Left lung (tissue), 14 donors: ENCODE data around the gene CIDEA. TPM values are rescaled to one million over a fixed set of nuclear protein-coding genes. Genes with fewer than 3 reads are reported as not detected.
"Not testable (repeated sequence)": the region's sequence is repeated elsewhere in the genome, so short reads cannot be mapped to it uniquely, and the experiment has no call there.

Source experiments
- ATAC-seq: fragments of 200-7000 bp; cut with Tn5 transposase; one replicate; pipeline ENCODE4 v1.9.1; 2020; ENCODE audit warnings: moderate library complexity
- DNase-seq, 4 donors: peaks; one replicate each; pipeline ENCODE4 v3.0.0-alpha.2; 2013 to 2020
- H3K27ac ChIP-seq, 2 donors: fragments of 200-600 bp; sonication (generic) in 1 of 2; one replicate each; pipeline versions ENCODE4 v1.5.0 to v1.8.0; 2020 to 2021
- H3K27me3 ChIP-seq, 2 donors: fragments of 200-600 bp; sonication (generic) in 1 of 2; one replicate each; pipeline versions ENCODE4 v1.5.0 to v1.8.0; 2020 to 2021
- H3K36me3 ChIP-seq, 2 donors: fragments of 200-600 bp; sonication (generic) in 1 of 2; one replicate each; pipeline versions ENCODE4 v1.5.0 to v1.8.0; 2020 to 2021
- H3K4me1 ChIP-seq, 2 donors: fragments of 200-600 bp; one replicate each; pipeline ENCODE4 v1.8.0; 2021
- H3K4me3 ChIP-seq, 2 donors: fragments of 200-600 bp; sonication (generic) in 1 of 2; one replicate each; pipeline versions ENCODE4 v1.5.0 to v1.8.0; 2020 to 2021; ENCODE audit warnings: mild to moderate bottlenecking in 1 of 2
- H3K9me3 ChIP-seq, 2 donors: fragments of 200-600 bp; sonication (generic) in 1 of 2; one replicate each; pipeline versions ENCODE4 v1.5.0 to v1.8.0; 2020 to 2021
- intact Hi-C, 2 donors: fragments of 100-400 bp; cut with DNase I; formaldehyde crosslinking; loops; one replicate each; pipeline versions ENCODE4 v1.11.2 to v1.14.2; 2022
- long read RNA-seq, 12 donors: library from polyadenylated mRNA in 2 of 12; unstranded in 2 of 12; transcript quantifications; one replicate each; pipeline ENCODE4 v2.0.0 and lab custom pipeline, GENCODE V29; 2019 to 2026
- polyA plus RNA-seq, 6 donors: library from polyadenylated mRNA; unstranded; fragments of 120-200 nt; gene quantifications; one replicate each; pipeline ENCODE4 v1.2.1, GENCODE V29; 2013; ENCODE audit not compliant: insufficient read length in 6 of 6
- total RNA-seq, 2 donors: library from RNA; stranded (reverse); fragmentation: NEBNext Ultra II Directional; extraction: Animal tissue kit (Norgen Biotek cat#: 25700); gene quantifications; one replicate each; pipeline ENCODE4 v1.2.1, GENCODE V29; 2021
- TF ChIP-seq, protein P1 (sequence below), 2 donors: fragments of 200-600 bp; sonication (generic) in 1 of 2; IDR thresholded peaks; one replicate each; pipeline versions ENCODE4 v1.5.0 to v1.8.0; 2021; ENCODE audit warnings: antibody characterized with exemption in 2 of 2
- donor health status: DM: no; HTN: yes; CAD: no.
- donor health status: DM: no; HTN: no; CAD: no.

Gene CIDEA
- total RNA-seq = not detected
- 1 to 10 TPM in 4 of 6 donors, under 1 TPM in 2; 0.77 to 2.2 (median 1.8) TPM for polyA plus RNA-seq
- long read RNA-seq, donor 1, partial matches to known transcripts = 0 of 3 reads
- long read RNA-seq, donor 1, other reads (novel, unspliced or antisense) = 0 of 3 reads
- long read RNA-seq, donor 2 = 0 reads
- long read RNA-seq, donor 3, partial matches to known transcripts = 0 of 1 reads
- long read RNA-seq, donor 3, other reads (novel, unspliced or antisense) = 0 of 1 reads
- long read RNA-seq, donor 4 = 0 reads
- long read RNA-seq, donor 5, partial matches to known transcripts = 0 of 1 reads
- long read RNA-seq, donor 5, other reads (novel, unspliced or antisense) = 0 of 1 reads
- long read RNA-seq, donor 6 = 0 reads
- long read RNA-seq, donor 7 = 0 reads
- long read RNA-seq, donor 8, partial matches to known transcripts = 0 of 3 reads
- long read RNA-seq, donor 8, other reads (novel, unspliced or antisense) = 0 of 3 reads
- long read RNA-seq, donor 9 = 0 reads
- long read RNA-seq, donor 10, partial matches to known transcripts = 0 of 1 reads
- long read RNA-seq, donor 10, other reads (novel, unspliced or antisense) = 0 of 1 reads
- long read RNA-seq, donor 11 = 0 reads
- long read RNA-seq, donor 12, partial matches to known transcripts = 0 of 1 reads
- long read RNA-seq, donor 12, other reads (novel, unspliced or antisense) = 0 of 1 reads

DNA sequence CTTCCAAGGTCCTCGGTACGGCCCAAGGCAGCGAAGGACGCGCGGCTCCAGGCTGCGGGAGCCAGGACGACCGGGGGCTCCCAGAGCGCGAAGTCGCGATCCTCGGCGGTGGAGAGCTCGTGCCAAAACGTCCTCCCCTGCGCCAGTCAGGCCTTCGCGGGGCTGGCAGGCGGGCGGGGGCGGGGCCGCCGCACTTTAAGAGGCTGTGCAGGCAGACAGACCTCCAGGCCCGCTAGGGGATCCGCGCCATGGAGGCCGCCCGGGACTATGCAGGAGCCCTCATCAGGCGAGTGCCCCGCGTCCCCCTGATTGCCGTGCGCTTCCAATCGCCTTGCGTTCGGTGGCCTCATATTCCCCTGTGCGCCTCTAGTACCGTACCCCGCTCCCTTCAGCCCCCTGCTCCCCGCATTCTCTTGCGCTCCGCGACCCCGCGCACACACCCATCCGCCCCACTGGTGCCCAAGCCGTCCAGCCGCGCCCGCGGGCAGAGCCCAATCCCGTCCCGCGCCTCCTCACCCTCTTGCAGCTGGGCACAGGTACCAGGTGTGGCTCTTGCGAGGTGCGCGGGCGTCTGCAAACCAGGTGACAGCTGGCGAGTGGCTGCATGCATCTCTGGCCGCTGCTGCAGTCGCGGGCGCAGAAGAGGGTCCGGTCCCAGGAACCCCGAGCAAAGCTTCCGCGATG, at the start of gene CIDEA:
TSS of gene CIDEA (plus strand) at position 226 of the 684 bp plus-strand sequence. CDS start at position 249, 23 bp downstream.
- DNase-seq = peak in 1 of 4 donors; percentile 48
- no peak within 1 kb of the TSS for H3K27ac ChIP-seq
- peaks cover 28 to 86% of the 10 kb centered on the region in 2 donors for H3K27me3 ChIP-seq
- no peaks in the 10 kb centered on the region for H3K9me3 ChIP-seq
- intact Hi-C loops = no loop called here
- TF ChIP-seq, protein P1, sequence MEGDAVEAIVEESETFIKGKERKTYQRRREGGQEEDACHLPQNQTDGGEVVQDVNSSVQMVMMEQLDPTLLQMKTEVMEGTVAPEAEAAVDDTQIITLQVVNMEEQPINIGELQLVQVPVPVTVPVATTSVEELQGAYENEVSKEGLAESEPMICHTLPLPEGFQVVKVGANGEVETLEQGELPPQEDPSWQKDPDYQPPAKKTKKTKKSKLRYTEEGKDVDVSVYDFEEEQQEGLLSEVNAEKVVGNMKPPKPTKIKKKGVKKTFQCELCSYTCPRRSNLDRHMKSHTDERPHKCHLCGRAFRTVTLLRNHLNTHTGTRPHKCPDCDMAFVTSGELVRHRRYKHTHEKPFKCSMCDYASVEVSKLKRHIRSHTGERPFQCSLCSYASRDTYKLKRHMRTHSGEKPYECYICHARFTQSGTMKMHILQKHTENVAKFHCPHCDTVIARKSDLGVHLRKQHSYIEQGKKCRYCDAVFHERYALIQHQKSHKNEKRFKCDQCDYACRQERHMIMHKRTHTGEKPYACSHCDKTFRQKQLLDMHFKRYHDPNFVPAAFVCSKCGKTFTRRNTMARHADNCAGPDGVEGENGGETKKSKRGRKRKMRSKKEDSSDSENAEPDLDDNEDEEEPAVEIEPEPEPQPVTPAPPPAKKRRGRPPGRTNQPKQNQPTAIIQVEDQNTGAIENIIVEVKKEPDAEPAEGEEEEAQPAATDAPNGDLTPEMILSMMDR (IDR thresholded peaks at IDR 0.05) = no peak
- no peak within 1 kb of the TSS for H3K4me3 ChIP-seq
- H3K4me1 ChIP-seq = peaks cover 0 to 14% of the 10 kb centered on the region in 2 donors
- peak; percentile 49 for ATAC-seq
- H3K36me3 ChIP-seq = no peaks in the 10 kb centered on the region

GRCh38 chr18:12208296-12209153, 45.6 kb upstream of the CIDEA start:
- H3K27me3 ChIP-seq, H3K36me3 ChIP-seq, H3K27ac ChIP-seq, DNase-seq, intact Hi-C loops, H3K4me3 ChIP-seq, H3K4me1 ChIP-seq, ATAC-seq, H3K9me3 ChIP-seq: not testable (repeated sequence)

- DNase-seq, H3K36me3 ChIP-seq, H3K4me1 ChIP-seq, intact Hi-C loops, H3K27ac ChIP-seq, H3K4me3 ChIP-seq, H3K9me3 ChIP-seq, ATAC-seq, H3K27me3 ChIP-seq: not testable (repeated sequence)
These were observed 41.9 kb upstream of the CIDEA start for GRCh38 chr18:12212308-12212707.

GRCh38 chr18:12214296-12215005, 39.7 kb upstream of the CIDEA start:
- intact Hi-C loops, H3K4me1 ChIP-seq, H3K36me3 ChIP-seq, H3K27me3 ChIP-seq, DNase-seq, H3K9me3 ChIP-seq, H3K27ac ChIP-seq, ATAC-seq, H3K4me3 ChIP-seq: not testable (repeated sequence)

GRCh38 chr18:12216471-12216870, 37.7 kb upstream of the CIDEA start:
- H3K27ac ChIP-seq, DNase-seq, ATAC-seq, H3K4me1 ChIP-seq, H3K9me3 ChIP-seq, H3K27me3 ChIP-seq, H3K4me3 ChIP-seq, intact Hi-C loops, H3K36me3 ChIP-seq: not testable (repeated sequence)

DNA sequence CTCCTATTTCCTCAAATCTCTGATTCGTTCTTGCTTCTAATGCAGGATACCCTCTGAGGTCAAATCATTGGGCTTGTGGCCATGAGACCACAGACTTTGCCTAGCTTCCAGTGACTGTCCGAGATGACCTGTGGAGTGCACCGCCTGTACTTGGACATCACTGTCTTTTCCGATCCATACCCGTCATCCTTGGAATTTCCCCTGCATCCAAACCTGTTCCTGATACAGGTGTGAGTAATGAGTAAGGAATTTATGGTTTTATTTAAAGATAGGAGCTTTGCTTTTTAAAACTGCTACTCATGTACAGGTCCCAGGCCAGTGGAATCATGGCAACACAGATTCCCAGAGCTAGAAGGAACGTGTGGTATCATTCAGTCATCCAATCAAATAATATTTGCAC, 35.6 kb upstream of the CIDEA start:
- H3K27ac ChIP-seq, DNase-seq, ATAC-seq, H3K4me1 ChIP-seq, H3K9me3 ChIP-seq, H3K36me3 ChIP-seq, intact Hi-C loops, H3K4me3 ChIP-seq, H3K27me3 ChIP-seq: not testable (repeated sequence)

GRCh38 chr18:12222041-12222440, 32.1 kb upstream of the CIDEA start:
- H3K4me1 ChIP-seq, DNase-seq, ATAC-seq, intact Hi-C loops, H3K36me3 ChIP-seq, H3K9me3 ChIP-seq, H3K27me3 ChIP-seq, H3K27ac ChIP-seq, H3K4me3 ChIP-seq: not testable (repeated sequence)

- H3K9me3 ChIP-seq, DNase-seq, H3K36me3 ChIP-seq, intact Hi-C loops, ATAC-seq, H3K27ac ChIP-seq, H3K27me3 ChIP-seq, H3K4me3 ChIP-seq, H3K4me1 ChIP-seq: not testable (repeated sequence)
These were observed 30.8 kb upstream of the CIDEA start for GRCh38 chr18:12223326-12223725.

DNA sequence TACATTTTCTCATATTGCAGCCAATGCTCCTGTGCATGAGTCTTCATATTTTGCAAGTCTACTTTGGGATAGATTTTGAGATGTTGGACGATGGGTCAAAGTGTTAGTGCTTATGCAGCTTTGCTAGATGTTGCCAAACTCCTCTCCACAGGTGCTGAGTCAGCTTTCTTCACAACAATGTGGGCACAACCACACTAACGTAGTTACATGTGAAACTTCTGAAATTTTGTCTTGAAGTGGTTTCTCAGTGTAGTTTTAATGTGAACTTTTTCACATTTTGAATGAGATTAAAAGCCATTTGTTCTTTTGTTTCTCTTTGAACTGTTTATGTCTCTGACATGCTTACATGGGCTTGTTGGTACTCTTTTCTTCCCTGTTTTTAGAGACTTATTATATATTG, 27.4 kb upstream of the CIDEA start:
- H3K4me3 ChIP-seq, ATAC-seq, intact Hi-C loops, H3K27ac ChIP-seq, H3K27me3 ChIP-seq, H3K36me3 ChIP-seq, DNase-seq, H3K9me3 ChIP-seq, H3K4me1 ChIP-seq: not testable (repeated sequence)

GRCh38 chr18:12227399-12228186, 26.6 kb upstream of the CIDEA start:
- H3K27ac ChIP-seq, H3K4me3 ChIP-seq, DNase-seq, H3K4me1 ChIP-seq, H3K36me3 ChIP-seq, H3K27me3 ChIP-seq, H3K9me3 ChIP-seq, intact Hi-C loops: not testable (repeated sequence)
- ATAC-seq = peak; percentile 65
